NCI-H2171 treated with DMSO at 0.1 percent for 48 hours (cell line): ENCODE measurements around the gene EEF1B2.
"Not testable (repeated sequence)": the region's sequence is repeated elsewhere in the genome, so short reads cannot be mapped to it uniquely, and the experiment has no call there.

ENCODE experiments used
- DNase-seq: peaks from one replicate; lab custom pipeline; 2025; lab: John Stamatoyannopoulos, UW

Gene EEF1B2

DNA sequence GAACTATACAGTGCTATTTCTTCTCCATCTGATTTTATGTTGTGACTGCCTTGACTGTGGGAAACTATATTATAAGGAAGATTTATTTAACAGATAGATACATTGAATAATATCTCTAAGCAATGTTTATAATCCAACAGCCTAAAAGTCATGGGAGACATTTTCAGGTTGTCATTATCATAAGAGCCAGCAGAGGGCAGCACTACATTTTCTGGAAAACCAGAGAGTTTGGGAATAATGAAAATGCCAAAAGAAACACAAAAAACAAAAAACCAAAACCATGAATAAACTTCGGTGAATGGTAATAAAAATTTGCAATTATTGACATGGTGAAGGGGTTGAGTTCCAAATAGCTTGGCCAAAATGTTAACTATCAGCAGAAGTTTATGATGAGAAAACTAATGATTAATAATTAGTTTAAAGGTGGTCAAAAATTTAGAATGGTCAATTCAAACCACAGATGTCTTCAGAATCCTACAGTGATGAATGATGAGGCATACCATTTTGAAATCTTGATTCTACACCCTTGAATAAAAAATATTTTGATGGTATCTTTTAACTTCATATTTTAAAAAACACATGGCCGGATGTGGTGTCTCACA, 4.7 kb downstream of the EEF1B2 start:
- peak; percentile 33 for DNase-seq

DNA sequence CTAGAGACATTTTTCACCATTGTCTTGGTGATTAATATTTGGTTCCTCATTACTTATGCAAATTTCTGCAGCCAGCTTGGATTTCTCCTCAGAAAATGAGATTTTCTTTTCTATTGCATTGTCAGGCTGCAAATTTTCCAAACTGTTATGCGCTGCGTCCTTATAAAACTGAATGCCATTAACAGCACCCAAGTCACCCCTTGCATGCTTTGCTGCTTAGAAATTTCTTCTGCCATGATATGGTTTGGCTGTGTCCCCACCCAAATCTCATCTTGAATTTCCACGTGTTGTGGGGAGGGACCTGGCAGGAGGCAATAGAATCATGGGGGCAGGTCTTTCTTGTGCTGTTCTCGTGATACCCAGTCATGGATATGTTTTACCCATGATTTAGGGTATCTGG, 8.5 kb downstream of the EEF1B2 start:
- not testable (repeated sequence) for DNase-seq

DNA sequence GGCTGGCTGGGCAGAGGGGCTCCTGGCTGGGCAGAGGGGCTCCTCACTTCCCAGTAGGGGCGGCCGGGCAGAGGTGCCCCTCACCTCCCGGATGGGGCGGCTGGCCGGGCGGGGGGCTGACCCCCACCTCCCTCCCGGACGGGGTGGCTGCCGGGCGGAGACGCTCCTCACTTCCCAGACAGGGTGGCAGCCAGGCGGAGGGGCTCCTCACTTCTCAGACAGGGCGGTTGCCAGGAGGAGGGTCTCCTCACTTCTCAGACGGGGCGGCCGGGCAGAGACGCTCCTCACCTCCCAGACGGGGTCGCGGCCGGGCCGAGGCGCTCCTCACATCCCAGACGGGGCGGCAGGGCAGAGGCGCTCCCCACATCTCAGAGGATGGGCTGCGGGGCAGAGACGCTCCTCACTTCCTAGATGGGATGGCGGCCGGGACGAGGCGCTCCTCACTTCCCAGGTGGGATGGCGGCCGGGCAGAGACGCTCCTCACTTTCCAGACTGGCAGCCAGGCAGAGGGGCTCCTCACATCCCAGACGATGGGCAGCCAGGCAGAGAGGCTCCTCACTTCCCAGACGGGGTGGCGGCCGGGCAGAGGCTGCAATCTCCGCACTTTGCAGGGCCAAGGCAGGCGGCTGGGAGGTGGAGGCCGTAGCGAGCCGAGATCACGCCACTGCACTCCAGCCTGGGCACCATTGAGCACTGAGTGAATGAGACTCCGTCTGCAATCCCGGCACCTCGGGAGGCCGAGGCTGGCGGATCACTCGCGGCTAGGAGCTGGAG, 12.1 kb downstream of the EEF1B2 start:
- not testable (repeated sequence) for DNase-seq

DNA sequence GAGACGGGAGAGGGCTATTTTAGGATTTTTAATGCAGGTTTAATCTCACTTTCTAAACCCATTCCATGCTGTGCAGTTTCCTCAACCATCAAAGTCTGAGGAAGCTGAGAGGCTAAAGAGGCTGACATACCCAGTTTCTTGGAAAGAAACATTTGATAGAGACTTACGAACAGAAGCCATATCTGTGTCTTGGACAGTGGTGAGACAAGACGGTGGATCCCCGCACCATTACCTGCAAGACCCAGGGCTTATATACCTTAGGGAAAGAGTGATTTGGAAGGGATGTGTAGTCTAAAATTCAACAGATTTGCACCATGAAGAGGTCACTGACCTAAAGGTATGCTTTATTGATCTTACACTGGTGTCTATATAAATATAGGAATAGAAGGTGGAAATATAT, 13.5 kb downstream of the EEF1B2 start:
- no peak for DNase-seq

DNA sequence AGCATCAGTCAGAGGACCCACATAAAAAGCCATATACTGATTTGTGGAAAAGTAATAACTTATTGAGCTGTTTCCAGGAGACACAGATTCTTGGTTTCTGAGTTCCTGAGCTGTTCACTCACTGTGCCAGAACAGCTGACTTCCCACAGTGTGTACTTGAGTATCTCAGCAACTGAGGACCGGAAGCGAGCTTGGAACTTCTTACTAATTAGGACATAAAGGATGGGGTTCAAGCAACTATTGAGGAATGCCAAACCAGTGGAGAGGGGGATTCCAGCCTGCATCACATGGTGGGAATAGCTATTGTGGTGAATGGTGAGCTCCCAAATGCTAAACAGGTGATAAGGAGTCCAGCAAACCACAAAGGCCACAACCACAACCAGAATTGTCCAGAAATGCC, 16.4 kb downstream of the EEF1B2 start:
- no peak for DNase-seq

DNA sequence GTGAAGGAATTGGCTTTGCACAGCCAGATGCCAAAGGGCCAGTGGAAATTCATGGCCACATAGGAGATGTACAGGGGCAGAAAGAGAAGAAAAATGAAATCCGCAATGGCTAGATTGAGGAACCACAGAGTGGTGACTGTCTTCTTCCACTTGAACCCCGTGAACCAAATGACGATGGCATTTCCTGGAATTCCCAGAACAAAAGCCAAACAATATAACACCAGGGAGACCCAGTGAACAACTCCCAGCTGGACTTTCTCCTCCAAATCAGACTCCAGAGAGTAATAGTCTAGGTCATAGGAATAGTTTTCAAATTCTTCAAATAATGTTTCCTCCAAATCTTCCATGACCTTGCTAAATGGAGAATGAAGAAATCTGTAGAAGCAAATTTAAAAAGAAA, 17.2 kb downstream of the EEF1B2 start:
- DNase-seq, result no peak

DNA sequence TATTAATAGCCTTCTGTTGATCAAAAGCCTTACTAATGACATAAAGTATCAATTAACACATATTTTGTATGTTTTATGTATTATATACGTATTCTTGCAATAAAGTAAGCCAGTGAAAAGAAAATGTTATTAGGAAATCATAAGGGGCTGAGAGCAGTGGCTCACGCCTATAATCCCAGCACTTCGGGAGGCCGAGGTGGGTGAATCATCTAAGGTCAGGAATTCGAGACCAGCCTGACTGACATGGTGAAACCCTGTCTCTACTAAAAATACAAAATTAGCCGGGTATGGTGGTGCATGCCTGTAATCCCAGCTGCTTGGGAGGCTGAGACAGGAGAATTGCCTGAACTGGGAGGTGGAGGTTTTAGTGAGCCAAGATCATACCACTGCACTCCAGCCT, 21.8 kb downstream of the EEF1B2 start:
- DNase-seq, result not testable (repeated sequence)

DNA sequence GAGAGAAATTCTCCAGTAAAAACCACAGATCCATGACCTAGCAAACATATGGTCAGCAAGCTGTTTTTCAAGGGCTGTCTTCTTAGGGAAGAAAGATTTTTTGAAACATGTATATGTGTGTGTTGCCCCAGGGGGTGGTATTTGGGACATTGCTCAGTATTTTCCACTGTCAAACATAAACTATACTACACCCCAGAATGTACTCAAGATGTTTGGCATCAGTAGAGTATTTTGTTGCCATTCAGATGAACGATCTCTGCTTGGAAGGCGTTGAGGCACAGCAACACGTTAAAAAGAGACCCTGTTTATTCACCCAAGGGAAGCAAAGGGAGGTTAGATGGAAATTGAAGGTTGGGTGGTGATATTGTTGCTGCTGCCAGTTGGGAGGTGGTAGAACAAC, 30.0 kb downstream of the EEF1B2 start:
- no peak for DNase-seq

DNA sequence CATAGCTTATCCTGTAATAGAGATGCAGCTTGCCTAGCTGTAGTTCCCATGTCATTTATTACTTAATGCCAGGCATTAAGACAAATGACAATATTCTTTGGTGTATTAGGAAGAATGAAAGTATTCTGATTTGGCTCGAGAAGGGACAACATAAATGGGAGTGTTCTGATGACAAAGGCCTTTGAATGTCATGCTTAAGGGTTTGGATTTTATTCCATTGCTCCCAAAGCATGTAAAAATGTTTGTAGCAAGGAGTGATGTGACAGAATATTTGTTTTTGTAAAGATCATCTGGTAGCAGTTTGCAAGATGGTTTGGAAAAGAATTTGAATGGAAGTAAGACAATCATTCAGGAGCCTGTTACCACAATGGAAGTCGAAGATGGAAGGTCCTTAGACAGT, 30.4 kb downstream of the EEF1B2 start:
- no peak for DNase-seq

DNA sequence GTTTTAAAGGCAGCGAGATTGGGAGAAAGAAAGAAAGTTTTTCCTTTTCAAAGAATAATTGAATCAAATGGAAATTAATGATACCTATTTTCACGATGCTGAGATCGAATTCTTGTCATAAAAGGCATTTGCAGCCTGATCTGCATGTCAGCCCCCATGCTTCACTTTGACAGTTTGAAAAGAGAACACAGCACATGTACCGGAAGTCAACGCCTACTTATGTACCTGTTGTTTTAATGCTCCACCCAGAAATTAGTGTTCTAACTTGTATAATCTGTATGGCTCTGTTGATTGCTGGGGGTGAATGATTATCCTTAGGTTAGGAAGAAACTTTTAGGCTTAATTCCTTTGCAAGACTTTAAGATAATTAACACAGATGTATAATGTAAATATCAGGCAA, 31.0 kb downstream of the EEF1B2 start:
- no peak for DNase-seq

DNA sequence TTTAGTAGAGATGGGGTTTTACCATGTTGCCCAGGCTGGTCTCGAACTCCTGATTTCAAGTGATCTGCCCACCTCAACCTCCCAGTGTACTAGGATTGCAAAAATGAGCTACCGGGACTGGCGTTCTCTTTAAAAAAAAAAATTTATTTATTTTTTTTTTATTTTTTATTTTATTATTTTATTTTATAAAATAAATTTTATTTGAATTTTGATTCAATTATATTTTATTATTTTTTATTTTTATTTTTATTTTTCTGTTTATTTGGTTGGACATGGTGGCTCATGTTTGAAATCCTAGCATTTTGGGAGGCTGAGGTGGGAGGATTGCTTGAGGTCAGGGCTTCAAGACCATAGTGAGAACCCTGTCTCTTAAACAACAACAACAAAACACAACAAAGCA, 32.5 kb downstream of the EEF1B2 start:
- DNase-seq, result no peak

DNA sequence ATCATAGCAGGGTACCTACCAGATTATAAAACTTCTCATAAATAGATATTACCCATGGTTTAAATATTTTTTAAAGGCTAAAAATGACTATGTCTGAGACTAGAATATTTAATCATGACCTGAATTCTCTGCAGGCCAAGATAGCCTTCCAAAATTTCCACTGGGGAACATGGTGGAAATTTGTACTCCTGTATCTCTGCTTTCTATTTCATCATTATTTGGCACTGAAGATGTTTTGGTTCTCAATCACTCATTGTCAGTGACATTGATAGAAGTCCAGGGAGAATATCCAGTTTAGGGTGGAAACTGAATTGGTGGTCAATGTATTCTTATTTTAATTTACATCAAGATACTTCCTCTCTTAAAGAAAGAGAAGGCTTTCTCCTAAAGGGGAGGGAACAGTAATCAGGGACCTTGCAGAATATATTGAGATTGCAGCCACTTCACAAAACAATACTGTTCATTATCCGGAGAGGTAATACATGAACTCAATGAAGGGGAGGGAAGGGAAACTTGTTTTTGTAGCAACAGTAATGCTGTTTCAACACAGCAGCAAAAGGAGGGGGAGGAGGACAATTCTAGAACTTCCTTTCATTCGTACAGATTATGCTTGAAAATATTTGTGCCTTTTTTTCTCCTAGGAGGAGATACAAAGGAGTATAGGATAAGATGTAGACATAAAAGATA, 34.1 kb downstream of the EEF1B2 start:
- DNase-seq, result no peak

DNA sequence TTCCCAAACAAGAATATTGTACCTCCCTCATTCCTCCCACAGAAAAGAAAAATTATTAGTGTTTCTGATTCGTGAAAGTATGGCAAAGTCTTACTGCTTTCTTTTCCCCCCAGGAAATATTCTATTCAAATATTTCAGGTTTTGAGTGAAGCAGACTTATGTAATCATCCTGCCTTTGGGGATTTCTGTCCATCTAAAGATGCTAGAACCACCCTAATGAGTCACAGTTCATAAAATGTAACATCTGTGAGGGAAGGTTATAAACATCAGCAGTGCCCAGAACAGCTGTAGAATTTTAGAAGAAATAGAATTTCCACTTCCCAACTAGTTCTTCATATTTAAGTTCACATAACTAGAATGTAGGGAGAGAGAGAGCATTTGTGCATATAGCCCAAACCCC, 39.0 kb downstream of the EEF1B2 start:
- DNase-seq, result no peak

DNA sequence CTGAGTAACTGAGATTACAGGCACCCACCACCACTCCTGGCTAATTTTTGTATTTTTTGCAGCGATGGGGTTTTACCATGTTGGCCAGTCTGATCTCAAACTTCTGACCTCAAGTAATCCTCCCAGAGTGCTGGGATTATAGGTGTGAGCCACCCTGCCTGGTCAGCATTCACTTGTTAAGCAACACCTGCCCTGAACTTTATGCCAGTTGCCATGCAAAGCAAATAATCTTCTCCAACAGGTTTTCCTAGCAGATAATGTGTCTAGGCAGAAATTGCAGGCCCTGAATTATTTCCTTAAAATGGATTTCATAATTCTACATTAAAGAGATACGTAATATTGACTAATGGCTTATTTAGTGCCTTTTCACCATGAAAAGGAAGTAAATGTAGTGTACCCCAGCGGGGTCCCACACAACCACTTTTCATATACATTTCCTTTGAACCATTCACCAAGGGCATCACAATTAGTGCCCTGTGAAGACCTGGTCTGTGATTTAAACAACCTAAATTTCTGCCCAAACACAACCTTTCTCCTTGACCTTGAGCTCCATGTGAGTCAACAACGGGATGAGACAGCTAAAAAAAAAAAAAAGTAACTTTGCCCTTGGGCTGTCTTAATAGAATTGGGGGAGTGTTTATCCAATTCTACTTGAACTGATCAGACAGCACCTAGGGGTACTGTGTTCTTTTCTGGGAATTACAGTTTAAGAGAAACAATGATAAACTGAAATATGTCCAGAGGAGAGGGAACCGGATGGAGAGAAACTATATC, 41.6 kb downstream of the EEF1B2 start:
- DNase-seq, result no peak

DNA sequence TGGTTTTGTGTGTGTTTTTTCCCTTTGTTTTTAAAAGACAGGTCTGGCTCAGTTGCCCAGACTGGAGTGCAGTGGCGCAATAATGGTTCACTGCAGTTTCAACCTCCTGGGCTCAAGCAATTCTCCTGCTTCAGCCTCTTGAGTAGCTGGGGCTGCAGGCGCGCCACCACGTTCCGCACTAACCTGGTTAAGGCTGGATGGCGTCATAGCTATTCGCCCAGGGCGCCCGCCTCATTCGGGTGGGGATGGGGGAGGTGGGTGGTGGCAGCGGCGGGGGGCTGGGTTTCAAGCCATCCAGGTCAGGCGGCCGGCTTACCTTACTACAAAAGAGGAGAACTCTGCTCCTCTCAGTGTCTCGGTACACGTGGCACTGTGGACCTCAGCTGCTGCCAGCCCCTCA, 42.8 kb downstream of the EEF1B2 start:
- no peak for DNase-seq

DNA sequence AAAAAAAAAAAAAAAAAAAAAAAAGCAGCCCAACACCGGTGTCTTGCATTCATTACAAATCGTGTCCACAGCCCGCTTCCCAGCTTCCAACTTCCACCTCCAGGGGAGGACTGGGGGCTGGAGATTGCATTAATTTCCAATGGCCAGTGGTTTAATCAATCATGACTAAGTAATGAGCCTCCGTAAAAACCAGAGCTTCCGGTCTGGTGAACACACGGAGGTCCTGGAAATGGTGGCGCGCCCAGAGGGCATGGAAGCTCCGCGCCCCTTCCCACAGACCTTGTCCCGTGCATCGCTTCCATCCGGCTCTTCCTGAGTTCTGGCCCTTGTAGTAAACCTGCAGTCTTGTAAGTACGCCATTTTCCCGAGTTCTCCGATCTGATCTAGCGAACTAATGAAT, 43.6 kb downstream of the EEF1B2 start:
- DNase-seq, result no peak

DNA sequence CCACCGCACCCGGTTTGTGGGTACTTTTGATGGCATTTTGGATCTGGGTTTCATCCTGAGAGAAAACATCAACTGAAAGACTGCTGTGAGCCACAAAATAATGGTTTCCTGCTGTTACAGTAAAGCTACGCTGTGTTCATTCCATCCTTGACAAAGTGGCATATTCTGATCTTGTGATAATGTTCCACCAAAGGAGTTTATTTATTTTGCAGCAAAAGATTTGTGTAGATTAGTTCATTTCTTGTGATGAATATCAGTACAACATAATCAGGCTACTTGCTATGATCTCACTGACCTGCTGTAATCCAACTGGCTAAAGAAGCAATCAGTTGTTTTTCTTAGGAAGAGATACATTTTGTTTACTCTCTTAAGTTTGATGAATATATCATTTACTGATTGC, 45.0 kb downstream of the EEF1B2 start:
- no peak for DNase-seq

DNA sequence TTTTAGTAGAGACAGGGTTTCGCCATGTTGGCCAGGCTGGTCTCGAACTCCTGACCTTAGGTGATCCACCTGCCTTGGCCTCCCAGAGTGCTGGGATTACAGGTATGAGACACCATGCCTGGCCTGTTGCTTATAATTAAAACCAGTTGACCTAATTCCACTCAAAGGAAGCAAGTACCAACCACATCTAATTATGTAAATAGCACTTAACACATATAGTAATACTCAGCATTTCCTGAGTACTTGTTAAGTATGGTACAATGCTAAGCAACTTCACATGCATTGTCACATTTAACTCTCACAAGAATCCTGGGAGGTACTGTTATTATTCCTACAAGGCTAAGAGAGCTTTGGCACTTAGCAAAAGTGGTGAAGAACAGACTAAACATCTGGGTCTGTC, 47.6 kb downstream of the EEF1B2 start:
- DNase-seq, result not testable (repeated sequence)

DNA sequence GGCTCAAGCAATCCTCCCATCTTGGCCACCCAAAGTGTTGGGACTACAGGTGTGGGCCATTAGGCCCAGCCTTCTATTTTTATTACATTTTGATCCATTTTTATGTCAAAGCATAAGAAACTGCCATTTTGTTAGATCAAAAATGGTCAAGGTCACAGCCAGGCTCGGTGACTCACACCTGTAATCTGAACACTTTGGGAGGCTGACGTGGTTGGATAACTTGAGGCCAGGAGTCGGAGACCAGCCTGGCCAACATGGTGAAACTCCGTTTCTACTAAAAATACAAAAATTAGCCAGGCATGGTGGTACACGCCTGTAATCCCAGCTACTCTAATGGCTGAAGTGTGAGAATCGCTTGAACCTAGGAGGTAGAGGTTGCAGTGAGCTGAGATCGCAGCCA, 49.2 kb downstream of the EEF1B2 start:
- no peak for DNase-seq

DNA sequence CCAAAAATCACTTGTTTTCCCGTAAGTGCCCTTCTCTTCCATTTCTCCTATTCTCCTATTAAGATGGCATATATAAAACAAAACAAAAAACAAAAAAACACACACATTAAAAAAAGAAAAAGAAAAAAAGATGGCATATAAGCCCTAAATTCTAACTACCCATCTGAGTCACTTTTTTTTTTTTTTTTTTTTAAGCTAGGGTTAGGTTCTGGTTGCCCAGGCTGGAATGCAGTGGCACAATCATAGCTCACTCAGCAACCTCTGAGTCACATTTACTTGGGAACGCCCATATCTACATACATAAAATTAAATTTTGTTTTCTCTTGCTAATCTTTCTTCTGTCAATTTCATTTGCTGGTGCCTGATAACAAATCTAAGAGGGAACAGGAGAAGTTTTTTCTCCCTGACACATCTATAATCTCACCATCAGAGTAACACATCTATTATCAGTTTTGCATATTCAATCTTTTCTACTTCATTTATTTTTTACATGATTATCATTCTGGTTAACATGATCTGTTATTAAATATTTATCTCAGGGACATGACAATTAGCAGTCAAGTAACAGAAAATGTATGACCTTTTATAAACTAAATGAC, 52.1 kb downstream of the EEF1B2 start:
- DNase-seq, result no peak
